ENCODE results near the gene DCAF6.
A peak's percentile ranks its signal among the peaks of the same experiment; 100 is the strongest.

DCAF6 gene

DNA sequence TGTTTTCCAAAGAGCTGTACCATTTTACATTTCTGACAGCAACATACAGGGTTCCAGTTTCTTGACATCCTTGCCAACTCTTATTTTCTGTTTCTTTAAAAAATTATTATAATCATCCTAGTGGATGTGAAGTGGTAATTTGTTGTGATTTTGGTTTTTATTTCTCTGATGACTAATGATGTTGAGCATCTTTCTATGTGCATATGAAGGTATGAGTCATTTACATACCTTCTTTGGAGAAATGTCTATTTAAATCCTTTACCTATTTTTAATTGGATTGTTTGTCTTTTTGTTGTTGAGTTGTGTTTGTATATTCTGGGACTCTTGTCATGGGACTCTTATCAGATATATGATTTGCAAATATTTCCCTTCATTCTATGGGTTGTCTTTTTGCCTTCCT is 21.2 kb downstream of the DCAF6 start:
- no peak for DNase-seq (ENCODE audit: low read depth in 3 of 3)

DNA sequence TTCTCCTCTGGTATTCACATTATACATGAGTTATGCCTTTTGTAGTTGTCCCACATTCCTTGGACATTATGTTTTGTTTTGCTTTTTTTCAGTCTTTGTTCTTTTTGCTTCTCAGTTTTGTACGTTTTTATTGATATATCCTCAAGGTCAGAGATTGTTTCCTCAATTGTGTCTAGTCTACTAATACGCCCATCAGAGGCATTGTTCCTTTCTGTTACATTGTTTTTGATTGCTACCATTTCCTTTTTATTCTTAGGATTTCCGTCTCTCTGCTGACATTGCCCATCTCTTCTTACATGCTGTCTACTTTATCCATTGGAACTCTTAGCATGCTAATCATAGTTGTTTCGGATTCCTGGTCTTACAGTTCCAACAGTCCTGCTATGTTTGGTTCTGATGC is 28.2 kb downstream of the DCAF6 start:
- DNase-seq (ENCODE audit: low read depth in 3 of 3) = no peak

DNA sequence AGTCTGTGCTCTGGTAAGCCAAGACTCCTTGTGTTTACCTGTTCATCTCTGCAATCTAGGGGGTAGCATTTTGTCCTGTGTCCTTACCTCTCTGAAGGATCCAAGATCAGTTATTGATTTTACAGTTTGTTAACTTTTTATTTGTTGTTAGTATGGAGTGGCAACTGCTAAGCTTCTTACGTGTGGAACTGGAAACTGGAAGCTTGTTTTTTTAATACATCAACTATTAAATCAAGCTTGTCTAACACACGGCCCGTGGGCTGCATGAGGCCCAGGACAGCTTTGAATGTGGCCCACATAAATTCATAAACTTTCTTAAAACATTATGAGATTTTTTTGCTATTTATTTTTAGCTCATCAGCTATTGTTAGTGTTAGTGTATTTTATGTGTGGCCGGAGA is 29.6 kb downstream of the DCAF6 start:
- DNase-seq (ENCODE audit: low read depth in 3 of 3) = no peak

DNA sequence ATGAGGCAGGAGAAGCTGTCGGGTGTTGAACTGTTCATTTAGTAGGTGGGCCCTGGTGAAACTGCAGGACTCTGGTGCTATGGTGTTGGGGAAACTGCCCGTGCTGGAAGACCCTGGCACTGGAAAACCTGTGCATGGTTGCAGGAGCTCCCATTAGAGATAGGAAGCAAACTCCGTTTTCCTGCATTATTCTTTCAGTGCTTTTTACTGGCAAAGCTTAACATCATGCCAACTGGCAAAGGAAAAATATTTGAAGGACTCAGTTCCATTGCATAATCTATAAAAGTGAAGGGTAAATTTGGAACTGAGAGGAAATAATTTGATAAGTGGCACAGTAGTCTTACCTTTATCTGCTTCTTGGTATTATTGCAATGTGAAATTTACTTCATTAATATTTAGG is 32.1 kb downstream of the DCAF6 start:
- DNase-seq (ENCODE audit: low read depth in 3 of 3) = no peak

DNA sequence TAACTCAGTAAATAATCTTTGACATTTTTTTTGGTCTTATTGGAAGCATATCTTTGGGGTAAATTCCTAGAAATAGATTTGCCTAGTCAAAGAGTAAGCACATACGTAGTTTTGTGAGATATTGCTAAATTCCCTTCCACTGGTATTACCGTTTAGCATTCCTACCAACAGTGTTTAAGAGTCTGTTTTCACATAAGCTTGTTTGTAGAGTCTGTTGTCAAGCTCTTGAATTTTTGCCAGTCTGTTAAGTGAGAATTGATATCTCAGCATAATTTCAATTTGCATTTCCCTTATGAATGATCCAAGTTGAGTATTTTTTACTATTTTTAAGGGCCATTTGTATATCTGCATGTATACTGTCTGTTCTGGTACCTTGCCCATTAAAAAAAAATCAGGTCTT is 37.3 kb downstream of the DCAF6 start:
- DNase-seq (ENCODE audit: low read depth in 3 of 3) = no peak

DNA sequence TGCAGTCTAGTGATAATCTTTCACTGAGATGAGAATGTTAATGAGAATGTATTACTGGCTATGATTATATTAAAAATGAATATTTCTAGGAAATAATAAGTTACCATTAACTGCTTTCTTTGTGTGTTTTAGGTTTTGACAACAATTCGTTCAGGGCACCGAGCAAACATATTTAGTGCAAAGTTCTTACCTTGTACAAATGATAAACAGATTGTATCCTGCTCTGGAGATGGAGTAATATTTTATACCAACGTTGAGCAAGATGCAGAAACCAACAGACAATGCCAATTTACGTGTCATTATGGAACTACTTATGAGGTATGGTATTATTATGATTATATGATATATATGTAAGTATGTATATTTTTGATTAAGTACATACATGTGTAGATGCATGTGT is 38.2 kb downstream of the DCAF6 start:
- no peak for DNase-seq (ENCODE audit: low read depth in 3 of 3)

DNA sequence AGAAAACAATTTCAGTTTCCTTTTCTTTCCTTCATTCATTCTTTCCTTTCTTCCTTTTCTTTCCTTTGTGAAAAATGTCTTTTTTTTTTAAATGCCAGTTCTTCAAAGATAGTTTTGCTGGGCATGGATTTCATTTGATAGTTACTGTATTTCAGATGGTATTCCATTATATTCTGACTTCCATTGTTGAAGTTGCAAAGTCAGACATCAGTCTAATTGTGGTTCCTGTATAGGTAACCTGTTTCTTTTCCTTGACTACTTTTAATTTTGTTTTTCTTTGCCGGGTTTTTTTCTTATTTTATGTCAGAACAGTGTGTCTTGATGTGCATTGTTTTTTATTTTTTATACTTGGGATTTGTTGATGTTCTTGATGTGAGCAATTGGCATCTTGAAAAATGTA is 40.8 kb downstream of the DCAF6 start:
- no peak for DNase-seq (ENCODE audit: low read depth in 3 of 3)

DNA sequence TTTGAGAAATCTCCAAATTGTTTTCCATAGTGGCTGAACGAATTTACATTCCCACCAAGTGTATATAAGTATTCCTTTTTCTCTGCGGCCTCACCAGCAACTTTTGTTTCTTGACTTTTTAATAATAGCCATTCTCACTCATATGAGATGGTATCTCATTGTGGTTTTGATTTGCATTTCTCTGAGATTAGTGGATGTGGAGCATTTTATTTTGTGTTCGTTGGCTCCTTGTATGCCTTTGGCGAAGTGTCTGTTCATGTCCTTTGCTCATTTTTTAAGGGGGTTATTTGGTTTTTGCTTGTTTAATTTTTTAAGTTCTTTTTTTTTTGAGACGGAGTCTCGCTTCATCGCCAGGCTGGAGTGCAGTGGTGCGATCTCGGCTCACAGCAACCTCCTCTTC is 45.5 kb downstream of the DCAF6 start:
- DNase-seq (ENCODE audit: low read depth in 3 of 3) = no peak

DNA sequence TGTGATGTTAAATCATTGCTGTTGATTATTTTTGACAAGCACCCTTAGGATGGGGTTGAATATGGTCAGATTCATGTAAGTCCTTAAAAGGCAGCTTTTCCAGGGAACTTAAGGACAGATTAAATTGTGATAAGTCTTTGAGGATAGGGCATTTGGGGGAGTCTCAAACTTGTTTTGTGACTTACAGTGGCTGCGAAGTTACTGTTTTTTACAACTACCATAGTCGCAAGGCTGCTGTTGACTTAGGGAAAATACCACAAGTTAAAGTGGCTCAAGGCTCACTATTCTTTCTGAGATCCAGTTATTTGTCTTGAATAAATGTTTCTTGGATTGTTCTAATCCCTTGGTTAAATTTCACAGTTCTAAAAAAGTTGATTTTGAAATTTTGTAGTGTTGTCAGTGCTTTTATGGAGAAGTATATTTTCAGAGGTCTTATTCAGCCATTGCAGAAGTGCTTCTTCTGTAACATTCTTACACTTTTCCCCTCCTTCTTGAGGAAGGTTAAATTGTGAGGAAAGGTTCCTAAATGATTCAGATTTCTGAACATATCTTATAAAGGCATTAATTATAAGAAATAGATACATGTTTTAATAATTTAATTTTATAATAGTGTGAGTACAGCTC is 47.4 kb downstream of the DCAF6 start:
- DNase-seq (ENCODE audit: low read depth in 3 of 3) = no peak

DNA sequence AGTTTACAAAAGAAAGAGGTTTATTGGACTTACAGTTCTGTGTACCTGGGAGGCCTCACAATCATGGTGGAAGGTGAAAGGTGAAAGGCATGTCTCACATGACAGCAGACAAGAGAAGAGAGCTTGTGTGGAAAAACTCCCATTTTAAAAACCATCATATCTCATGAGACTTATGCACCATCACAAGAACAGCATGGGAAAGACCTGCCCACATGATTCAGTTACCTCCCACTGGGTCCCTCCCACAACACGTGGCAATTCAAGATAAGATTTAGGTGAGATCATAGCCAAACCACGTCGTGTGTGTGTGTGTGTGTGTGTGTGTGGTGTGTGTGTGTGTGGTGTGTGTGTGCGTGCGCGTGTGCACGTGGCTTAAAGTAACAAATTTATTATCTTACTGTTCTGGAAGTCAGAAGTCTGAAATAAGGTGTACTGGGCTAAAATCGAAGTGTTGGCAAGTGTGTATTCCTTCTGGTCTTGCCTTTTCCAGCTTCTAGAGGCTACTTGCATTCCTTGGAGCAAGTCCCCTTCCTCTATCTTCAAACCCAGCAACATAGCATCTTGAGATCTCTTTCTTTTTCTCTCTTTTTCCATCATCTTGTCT is 48.5 kb downstream of the DCAF6 start:
- peak in 1 of 3 experiments; percentile 15 for DNase-seq (ENCODE audit: low read depth in 3 of 3)

DNA sequence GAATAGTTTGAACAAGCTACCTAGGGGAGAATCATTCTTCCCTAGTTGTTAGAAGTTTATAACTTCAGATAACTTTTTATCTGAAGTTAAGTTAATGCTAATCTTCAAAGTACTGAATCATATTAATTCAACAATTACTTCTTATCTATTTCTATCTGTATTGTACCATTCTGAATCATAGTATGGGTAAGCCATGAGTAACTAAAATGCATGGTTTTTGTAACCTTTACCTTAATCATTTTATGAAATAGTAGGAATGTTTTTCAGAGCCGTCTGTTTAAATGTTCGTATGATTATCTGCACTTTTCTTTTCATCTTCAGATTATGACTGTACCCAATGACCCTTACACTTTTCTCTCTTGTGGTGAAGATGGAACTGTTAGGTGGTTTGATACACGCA is 50.7 kb downstream of the DCAF6 start:
- no peak for DNase-seq (ENCODE audit: low read depth in 3 of 3)

DNA sequence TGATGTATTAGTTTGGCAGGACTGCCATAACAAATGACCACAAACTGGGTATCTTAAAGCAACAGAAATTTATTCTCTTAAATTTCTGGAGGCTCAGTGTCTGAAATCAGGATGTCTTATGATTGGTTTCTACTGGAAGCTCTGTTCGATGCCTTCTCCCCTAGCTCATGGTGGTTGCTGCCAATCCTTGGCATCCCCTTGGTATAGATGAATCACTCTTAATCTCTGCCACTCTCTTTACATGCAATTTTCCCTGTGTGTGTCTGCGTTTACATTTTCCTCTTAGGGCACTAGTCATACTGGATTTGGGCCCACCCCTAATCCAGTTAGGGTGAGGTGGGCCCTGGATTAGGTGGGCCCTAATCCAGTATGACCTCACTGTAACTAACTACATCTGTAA is 55.1 kb downstream of the DCAF6 start:
- DNase-seq (ENCODE audit: low read depth in 3 of 3) = no peak

DNA sequence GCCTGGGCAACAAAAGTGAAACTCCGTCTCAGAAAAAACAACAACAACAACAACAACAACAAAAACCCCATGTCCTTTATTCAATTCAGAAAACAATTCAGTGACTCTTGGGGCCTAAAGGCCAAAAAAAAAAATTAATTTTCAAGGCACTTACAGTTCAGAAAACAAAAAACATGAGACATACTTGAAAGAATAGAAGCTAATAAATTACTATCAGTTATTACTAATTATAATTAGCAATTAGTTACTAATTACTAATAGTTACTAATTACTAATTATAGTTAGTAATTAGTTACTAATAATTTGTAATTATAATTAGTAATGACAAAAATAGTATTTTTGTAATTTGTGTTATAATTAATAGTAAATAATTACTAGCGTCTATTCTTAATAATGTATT is 57.2 kb downstream of the DCAF6 start:
- no peak for DNase-seq (ENCODE audit: low read depth in 3 of 3)

DNA sequence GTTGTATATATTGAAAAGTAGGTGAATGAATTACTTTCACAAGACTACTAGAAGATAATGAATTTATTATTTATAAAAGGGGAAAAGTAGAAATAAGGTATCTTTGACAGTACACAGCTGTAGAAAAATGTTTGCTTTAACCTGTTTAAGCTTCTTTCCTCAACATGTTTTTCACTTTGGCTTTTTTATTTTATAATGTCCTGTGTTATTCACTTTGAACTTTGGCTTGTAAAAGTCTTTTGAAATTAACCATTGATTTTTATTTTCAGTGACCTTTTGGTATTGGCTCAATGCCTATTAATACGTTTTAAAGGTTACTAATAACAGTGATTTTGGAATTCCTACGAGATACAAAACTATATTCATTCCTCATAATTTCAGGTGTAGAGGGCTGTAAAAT is 58.1 kb downstream of the DCAF6 start:
- DNase-seq (ENCODE audit: low read depth in 3 of 3) = no peak

DNA sequence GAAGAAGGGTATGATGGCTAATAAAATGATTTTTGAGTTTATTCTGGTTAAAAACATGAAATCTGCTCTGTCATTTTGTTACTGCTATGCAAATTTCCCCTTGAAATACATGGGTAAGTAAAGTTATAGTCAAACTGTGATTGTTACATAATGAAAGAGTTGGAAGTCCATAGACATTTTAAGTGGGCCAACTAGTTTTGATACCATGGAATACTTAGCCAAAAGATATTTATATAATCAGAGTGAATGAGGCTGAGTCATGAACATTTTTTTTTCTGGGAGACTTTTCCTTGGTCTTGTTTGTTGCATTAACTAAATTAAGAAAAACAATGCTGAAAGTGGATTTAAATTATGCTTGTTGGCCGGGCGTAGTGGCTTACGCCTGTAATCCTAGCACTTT is 58.6 kb downstream of the DCAF6 start:
- DNase-seq (ENCODE audit: low read depth in 3 of 3) = no peak

DNA sequence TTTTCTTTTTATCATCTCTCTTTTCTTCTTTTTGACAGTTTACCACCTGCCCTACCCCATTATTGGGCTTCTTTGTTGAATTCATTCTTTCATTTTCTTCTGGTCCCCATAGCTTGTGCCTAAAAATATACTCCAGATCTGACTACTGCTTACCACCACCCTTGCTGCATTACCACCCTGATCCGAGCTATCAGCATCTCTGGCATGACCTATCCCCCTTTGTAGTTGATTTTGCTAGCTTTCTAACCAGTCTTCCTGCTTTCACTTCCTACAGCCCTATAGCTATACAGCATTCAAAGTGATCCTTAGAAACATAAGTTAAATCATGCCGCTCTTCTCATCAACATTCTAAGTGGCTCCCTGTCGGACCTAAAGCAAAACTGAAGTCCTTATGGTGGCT is 59.8 kb downstream of the DCAF6 start:
- DNase-seq (ENCODE audit: low read depth in 3 of 3) = no peak

DNA sequence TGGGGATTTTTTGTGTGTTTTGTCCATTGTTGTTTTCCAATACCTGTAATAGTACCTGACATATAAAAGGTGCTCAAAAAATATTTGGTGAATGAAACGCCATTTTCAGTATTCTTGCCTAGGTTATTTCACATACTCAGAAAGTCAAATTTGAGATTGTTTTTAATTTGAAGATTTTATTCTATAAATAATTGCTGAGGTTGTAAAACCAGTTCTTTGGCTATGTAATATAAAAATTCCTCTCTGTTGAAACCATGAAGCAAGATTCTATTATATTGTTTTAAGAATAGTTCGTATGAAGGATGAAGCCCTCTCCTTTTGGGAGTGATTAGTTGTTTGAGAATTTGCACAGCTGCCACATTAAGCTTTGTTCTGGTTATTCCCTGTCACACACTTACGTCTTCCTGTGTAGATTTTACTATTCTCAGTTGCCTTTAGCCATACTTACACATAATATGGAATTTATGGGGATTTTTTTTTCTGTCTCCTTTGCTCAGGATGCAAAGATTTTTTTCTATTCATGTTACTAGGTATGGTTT is 60.6 kb downstream of the DCAF6 start:
- DNase-seq (ENCODE audit: low read depth in 3 of 3) = no peak

DNA sequence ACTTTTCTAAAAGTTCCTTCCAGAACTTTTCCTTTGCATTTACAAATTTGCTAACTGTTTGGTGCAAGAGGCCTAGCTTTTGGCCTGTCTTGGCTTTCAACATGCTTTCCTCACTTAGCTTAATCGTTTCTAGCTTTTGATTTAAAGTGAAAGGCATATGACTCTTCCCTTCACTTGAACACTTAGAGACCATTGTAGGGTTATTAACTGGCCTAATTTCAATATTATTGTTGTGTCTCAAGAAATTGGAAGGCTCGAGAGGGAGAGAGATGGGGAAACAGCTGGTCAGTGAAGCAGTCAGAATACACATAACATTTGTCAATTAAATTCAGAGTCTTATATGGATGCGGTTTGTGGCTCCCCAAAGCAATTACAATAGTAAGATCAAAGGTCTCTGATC is 63.4 kb downstream of the DCAF6 start:
- no peak for DNase-seq (ENCODE audit: low read depth in 3 of 3)

DNA sequence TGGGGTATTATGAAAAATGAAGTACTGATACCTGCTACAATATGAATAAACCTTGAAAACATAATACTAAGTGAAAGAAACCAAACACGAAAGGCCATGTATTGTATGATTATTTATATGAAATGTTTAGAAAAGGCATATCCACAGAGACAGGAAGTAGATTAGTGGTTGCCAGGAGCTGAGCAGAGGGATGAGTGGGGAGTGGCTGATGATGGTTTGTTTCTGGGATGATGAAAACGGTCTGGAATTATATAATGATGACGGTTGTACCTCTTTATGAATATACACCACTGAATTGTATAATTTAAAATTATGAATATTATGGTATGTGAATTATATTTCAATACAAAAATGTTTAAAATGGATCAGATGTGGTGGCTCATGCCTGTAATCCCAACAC is 64.2 kb downstream of the DCAF6 start:
- DNase-seq (ENCODE audit: low read depth in 3 of 3) = no peak

DNA sequence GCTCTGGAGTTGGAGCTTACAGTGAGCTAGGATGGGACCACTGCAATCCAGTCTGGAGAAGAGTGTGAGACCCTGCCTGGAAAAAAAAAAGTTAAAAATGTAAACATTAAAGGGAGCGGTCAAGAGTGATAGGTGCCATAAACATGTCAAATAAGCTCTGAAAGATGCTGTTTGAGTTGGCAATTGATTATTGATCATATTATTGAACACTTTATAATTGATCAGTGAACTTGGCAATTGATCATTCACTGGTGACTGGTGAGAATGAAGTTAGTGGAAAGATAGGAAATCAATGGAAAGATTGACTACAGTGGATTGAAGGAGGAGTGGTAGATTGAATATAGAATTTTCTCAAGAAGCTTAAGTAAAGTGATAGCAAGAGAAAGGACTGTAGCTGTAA is 64.7 kb downstream of the DCAF6 start:
- no peak for DNase-seq (ENCODE audit: low read depth in 3 of 3)

DNA sequence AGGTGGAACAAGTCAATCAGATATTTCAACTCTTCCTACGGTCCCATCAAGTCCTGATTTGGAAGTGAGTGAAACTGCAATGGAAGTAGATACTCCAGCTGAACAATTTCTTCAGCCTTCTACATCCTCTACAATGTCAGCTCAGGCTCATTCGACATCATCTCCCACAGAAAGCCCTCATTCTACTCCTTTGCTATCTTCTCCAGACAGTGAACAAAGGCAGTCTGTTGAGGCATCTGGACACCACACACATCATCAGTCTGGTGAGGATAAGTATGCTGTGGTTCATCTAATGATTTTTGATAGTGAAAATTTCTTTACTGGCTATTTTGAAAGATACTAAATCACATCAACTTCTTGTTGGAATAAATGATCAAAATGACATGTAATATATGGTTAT is 68.0 kb downstream of the DCAF6 start:
- no peak for DNase-seq (ENCODE audit: low read depth in 3 of 3)

DNA sequence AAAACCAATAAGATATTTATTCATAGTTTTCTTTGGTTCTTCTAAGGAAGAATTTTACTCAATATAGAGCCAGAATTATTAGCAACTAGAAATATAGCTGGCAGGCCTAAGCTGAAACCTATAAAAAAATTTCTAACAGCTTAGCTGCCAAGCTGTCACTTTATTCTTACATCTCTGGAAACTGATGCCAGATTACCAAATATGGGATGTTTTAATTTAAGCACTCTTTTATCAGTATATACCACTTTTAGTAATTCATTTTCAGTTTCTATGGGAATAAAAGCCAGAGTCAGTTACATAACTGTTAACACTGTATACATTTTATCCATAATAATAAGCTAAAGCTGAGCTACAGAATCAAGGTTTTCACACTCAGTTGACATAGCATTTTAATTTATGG is 69.0 kb downstream of the DCAF6 start:
- DNase-seq (ENCODE audit: low read depth in 3 of 3) = no peak

DNA sequence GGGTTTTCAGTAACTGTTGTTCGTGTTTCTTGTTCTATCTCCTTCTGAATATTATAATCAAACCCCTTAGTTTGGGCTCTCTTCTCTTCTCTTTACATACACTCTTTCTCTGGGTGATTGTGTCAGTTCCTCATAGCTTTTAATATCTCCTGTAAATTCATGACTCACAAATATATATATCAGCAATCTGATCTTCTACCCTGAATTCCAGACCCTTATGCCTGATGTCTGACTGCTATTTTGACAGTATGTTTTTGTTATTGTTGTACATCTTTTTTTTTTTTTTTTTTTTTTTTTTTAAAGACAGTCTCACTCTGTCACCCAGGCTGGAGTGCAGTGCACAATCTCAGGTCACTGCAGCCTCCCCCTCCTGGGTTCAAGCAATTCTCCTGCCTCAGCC is 71.2 kb downstream of the DCAF6 start:
- no peak for DNase-seq (ENCODE audit: low read depth in 3 of 3)

DNA sequence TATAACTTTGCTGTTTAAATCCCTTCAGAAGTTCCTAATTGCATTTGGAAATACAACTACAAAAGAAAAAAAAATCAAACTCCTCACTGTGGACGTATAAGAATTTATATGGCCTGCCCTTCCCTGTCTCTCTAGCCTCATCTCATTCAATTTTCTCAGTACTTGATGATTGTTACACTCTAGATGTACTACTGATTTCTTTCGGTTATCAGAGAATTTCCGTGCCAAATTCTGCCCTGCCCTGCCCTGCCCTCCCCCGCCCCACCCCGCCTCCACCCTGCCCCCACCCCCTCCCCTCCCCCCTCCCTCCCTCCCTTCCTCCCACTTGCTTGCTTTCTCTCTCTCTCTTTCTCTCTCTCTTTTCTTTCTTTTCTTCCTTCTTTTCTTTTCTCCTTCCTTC is 72.1 kb downstream of the DCAF6 start:
- no peak for DNase-seq (ENCODE audit: low read depth in 3 of 3)

Data from stimulated activated CD4-positive, alpha-beta T cell treated with anti-CD3 and anti-CD28 coated beads, TNF-alpha, amount 100 ng/mL, for 24 hours (primary cell).